K562 (cell line): ENCODE measurements around the gene TP53I3. TPM values are rescaled to one million over a fixed set of nuclear protein-coding genes. Genes with fewer than 3 reads are reported as not detected.
A peak's percentile ranks its signal among the peaks of the same experiment; 100 is the strongest.

Experiments
- BMI1 ChIP-seq: fragments of 150-350 bp; IDR thresholded peaks from 2 replicates; pipeline ENCODE4 v1.6.1; 2014; ENCODE audit warnings: low read length
- C11orf30 ChIP-seq: fragments of 450-650 bp; IDR thresholded peaks from 2 replicates; pipeline ENCODE4 v1.6.1; 2016; ENCODE audit warnings: low read depth, mild to moderate bottlenecking
- EHMT2 ChIP-seq: fragments of 450-650 bp; IDR thresholded peaks from 2 replicates; pipeline ENCODE4 v1.6.1; 2018; ENCODE audit warnings: antibody characterized with exemption
- ETV5 ChIP-seq: sonication (generic); formaldehyde crosslinking; IDR thresholded peaks from 2 replicates; pipeline ENCODE4 v1.4.0; 2020; ENCODE audit warnings: low read depth, mild to moderate bottlenecking, missing genetic modification reagents
- HMGN3 ChIP-seq: IDR thresholded peaks from 2 replicates; pipeline ENCODE4 v1.6.1; 2011; ENCODE audit warnings: borderline replicate concordance, low read depth, mild to moderate bottlenecking, mixed read lengths, low read length; ENCODE audit not compliant: insufficient read length; ENCODE audit errors: extremely low read depth
- JUND ChIP-seq, 2 experiments: IDR thresholded peaks; 2 replicates in 1 of 2; 3 replicates in 1 of 2; pipeline ENCODE4 v1.6.1; 2011; ENCODE audit warnings: borderline replicate concordance in 2 of 2, low read depth in 2 of 2, low read length in 2 of 2, improper control_type of control experiment in 1 of 2, missing biosample characterization in 1 of 2, missing genetic modification characterization in 1 of 2, missing genetic modification reagents in 1 of 2
- MAZ ChIP-seq, 2 experiments: fragments of 450-650 bp in 1 of 2; sonication (generic) in 1 of 2; formaldehyde crosslinking; IDR thresholded peaks in 1 of 2; conservative IDR thresholded peaks in 1 of 2; 2 replicates each; pipeline versions ENCODE4 v1.4.0 to v1.5.0; 2020; ENCODE audit warnings: mild to moderate bottlenecking in 1 of 2, missing genetic modification reagents in 1 of 2
- MYC ChIP-seq, 2 experiments: fragments of 250-450 bp in 1 of 2; sonication (Bioruptor Pico) in 1 of 2; IDR thresholded peaks; 2 replicates each; pipeline versions ENCODE4 v1.5.1 to v1.6.1; 2012 to 2021; ENCODE audit warnings: low read depth in 2 of 2, borderline replicate concordance in 1 of 2, improper control_type of control experiment in 1 of 2, low read length in 1 of 2, mild to moderate bottlenecking in 1 of 2, moderate library complexity in 1 of 2
- NCOA2 ChIP-seq, 2 experiments: fragments of 450-650 bp; IDR thresholded peaks; 2 replicates each; pipeline ENCODE4 v1.6.1; 2018; ENCODE audit warnings: mild to moderate bottlenecking in 2 of 2, moderate library complexity in 1 of 2; ENCODE audit not compliant: partially characterized antibody in 2 of 2
- PCBP1 ChIP-seq: fragments of 200-400 bp; formaldehyde crosslinking; IDR thresholded peaks from 2 replicates; pipeline ENCODE4 v1.6.1; 2018; ENCODE audit warnings: mild to moderate bottlenecking, low read depth, low read length; ENCODE audit not compliant: poor library complexity, severe bottlenecking
- PML ChIP-seq: IDR thresholded peaks from 2 replicates; pipeline ENCODE4 v1.6.1; 2012; ENCODE audit warnings: low read length, inconsistent platforms
- POLR3G ChIP-seq: IDR thresholded peaks from 2 replicates; pipeline ENCODE4 v1.6.1; 2011; ENCODE audit not compliant: insufficient read length, insufficient replicate concordance; ENCODE audit errors: extremely low read depth
- PURB ChIP-seq: sonication (generic); formaldehyde crosslinking; IDR thresholded peaks from 2 replicates; pipeline ENCODE4 v1.9.0; 2021; ENCODE audit warnings: low read depth, mild to moderate bottlenecking, missing genetic modification reagents
- SPI1 ChIP-seq: IDR thresholded peaks from 2 replicates; pipeline ENCODE4 v1.6.1; 2011; ENCODE audit warnings: low read depth, low read length, control low read depth, borderline replicate concordance
- SUPT5H ChIP-seq: fragments of 450-650 bp; IDR thresholded peaks from 2 replicates; pipeline ENCODE4 v1.6.1; 2016
- ZBTB1 ChIP-seq: sonication (generic); formaldehyde crosslinking; IDR thresholded peaks from 2 replicates; pipeline ENCODE4 v1.8.1; 2023; ENCODE audit warnings: missing genetic modification reagents, low read depth, mild to moderate bottlenecking, borderline replicate concordance
- ZNF785 ChIP-seq: fragments of 250-450 bp; sonication (Bioruptor Pico); IDR thresholded peaks from 2 replicates; pipeline ENCODE4 v1.4.0; 2020; ENCODE audit warnings: mild to moderate bottlenecking
- polyA plus RNA-seq, 8 experiments: library from polyadenylated mRNA; depleted of rRNA in 4 of 8; stranded (reverse) in 5 of 8; unstranded in 3 of 8; fragments of >200 nt; fragmentation: Nextera tagmentation in 2 of 8; fragmentation: Illumina TruSeq in 1 of 8; extraction: Ambion mirVana in 2 of 8; extraction: Trizol in 1 of 8; gene quantifications; 2 replicates each; pipeline versions ENCODE4 v1.2.1 to v1.2.3, GENCODE V29; 2011 to 2014; ENCODE audit warnings: inconsistent platforms in 1 of 8, missing spikeins in 1 of 8
- total RNA-seq, 7 experiments: library from RNA; depleted of rRNA in 6 of 7; stranded (reverse); fragments of >200 nt in 6 of 7; fragmentation: Illumina TruSeq in 2 of 7; extraction: Trizol in 2 of 7; gene quantifications; 2 replicates each; pipeline versions ENCODE4 v1.2.1 to v1.2.3, GENCODE V29; 2011 to 2021; ENCODE audit warnings: low replicate concordance in 1 of 7
- TF ChIP-seq, protein P1 (sequence below): fragments of 200-800 bp; sonication (Bioruptor generic); IDR thresholded peaks from 2 replicates; pipeline ENCODE4 v1.6.1; 2016; ENCODE audit warnings: missing genetic modification characterization, missing compliant biosample characterization
- TF ChIP-seq, protein P2 (sequence below): fragments of 450-650 bp; IDR thresholded peaks from 2 replicates; pipeline ENCODE4 v1.6.1; 2016; ENCODE audit warnings: low read depth, mild to moderate bottlenecking, moderate library complexity
- TF ChIP-seq, protein P3 (sequence below): fragments of 450-650 bp; formaldehyde crosslinking; IDR thresholded peaks from 2 replicates; pipeline ENCODE4 v1.4.0; 2020; ENCODE audit warnings: mild to moderate bottlenecking, mixed read lengths

Gene TP53I3
- total and polyA plus RNA-seq, 9 of the 15 experiments (the other 6 are each of a cell fraction or from before 2014, with no cell fraction given): 0.65 to 9.5 (median 5.6) TPM

DNA sequence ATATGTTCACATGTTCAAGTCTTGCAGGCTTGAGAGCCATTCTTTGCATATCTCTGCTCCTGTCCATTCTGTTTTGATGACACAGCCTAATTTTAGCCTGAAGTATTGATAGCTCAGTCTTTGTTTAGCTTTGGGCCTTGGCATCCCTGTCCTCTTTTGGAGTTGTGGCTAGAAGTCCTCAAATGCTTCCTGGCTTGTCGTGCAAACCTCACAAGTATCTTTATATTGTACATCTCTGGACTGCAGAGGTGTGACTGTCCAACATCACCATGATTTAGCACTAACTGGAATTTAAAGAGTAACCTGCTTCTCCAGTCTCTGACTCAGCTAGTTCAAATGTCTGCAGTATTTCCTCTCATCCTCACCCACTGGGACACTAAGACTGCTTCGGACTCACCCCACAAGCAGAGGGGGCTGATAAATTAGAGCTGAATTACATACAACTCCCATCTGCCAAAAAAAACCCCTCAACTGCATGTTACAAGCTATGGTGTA is 26.8 kb upstream of the TP53I3 start (continued):
- TF ChIP-seq C11orf30 (peak; percentile 91), HMGN3 (no peak), PCBP1 (no peak), NCOA2 (IDR thresholded peaks at IDR 0.05; ENCODE audit: partially characterized antibody in 2 of 2) (no peak), PURB (CRISPR knock-in tag) (no peak), MAZ (CRISPR knock-in tag; conservative IDR thresholded peaks at IDR 0.05 in 1 of 2, IDR thresholded peaks at IDR 0.05 in 1 of 2) (no peak), PML (no peak), MYC (IDR thresholded peaks at IDR 0.05; ENCODE audit: low read depth, low read length) (no peak), MYC (CRISPR knock-in tag; IDR thresholded peaks at IDR 0.05; ENCODE audit: borderline replicate concordance, low read depth) (no peak), ETV5 (CRISPR knock-in tag) (no peak), SUPT5H (no peak), POLR3G (no peak), JUND (IDR thresholded peaks at IDR 0.05; ENCODE audit: borderline replicate concordance, low read depth, low read length) (no peak), JUND (tag; IDR thresholded peaks at IDR 0.05; ENCODE audit: borderline replicate concordance, low read depth, low read length) (no peak), EHMT2 (0 out of 2 replicates have a peak, but pooled peaks have one; percentile 18), ZNF785 (CRISPR knock-in tag) (no peak), ZBTB1 (CRISPR knock-in tag) (no peak), SPI1 (no peak), BMI1 (no peak)
- TF ChIP-seq, protein P1, sequence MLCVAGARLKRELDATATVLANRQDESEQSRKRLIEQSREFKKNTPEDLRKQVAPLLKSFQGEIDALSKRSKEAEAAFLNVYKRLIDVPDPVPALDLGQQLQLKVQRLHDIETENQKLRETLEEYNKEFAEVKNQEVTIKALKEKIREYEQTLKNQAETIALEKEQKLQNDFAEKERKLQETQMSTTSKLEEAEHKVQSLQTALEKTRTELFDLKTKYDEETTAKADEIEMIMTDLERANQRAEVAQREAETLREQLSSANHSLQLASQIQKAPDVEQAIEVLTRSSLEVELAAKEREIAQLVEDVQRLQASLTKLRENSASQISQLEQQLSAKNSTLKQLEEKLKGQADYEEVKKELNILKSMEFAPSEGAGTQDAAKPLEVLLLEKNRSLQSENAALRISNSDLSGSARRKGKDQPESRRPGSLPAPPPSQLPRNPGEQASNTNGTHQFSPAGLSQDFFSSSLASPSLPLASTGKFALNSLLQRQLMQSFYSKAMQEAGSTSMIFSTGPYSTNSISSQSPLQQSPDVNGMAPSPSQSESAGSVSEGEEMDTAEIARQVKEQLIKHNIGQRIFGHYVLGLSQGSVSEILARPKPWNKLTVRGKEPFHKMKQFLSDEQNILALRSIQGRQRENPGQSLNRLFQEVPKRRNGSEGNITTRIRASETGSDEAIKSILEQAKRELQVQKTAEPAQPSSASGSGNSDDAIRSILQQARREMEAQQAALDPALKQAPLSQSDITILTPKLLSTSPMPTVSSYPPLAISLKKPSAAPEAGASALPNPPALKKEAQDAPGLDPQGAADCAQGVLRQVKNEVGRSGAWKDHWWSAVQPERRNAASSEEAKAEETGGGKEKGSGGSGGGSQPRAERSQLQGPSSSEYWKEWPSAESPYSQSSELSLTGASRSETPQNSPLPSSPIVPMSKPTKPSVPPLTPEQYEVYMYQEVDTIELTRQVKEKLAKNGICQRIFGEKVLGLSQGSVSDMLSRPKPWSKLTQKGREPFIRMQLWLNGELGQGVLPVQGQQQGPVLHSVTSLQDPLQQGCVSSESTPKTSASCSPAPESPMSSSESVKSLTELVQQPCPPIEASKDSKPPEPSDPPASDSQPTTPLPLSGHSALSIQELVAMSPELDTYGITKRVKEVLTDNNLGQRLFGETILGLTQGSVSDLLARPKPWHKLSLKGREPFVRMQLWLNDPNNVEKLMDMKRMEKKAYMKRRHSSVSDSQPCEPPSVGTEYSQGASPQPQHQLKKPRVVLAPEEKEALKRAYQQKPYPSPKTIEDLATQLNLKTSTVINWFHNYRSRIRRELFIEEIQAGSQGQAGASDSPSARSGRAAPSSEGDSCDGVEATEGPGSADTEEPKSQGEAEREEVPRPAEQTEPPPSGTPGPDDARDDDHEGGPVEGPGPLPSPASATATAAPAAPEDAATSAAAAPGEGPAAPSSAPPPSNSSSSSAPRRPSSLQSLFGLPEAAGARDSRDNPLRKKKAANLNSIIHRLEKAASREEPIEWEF (CRISPR knock-in tag): no peak
- TF ChIP-seq, protein P2, sequence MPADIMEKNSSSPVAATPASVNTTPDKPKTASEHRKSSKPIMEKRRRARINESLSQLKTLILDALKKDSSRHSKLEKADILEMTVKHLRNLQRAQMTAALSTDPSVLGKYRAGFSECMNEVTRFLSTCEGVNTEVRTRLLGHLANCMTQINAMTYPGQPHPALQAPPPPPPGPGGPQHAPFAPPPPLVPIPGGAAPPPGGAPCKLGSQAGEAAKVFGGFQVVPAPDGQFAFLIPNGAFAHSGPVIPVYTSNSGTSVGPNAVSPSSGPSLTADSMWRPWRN: no peak
- TF ChIP-seq, protein P3, sequence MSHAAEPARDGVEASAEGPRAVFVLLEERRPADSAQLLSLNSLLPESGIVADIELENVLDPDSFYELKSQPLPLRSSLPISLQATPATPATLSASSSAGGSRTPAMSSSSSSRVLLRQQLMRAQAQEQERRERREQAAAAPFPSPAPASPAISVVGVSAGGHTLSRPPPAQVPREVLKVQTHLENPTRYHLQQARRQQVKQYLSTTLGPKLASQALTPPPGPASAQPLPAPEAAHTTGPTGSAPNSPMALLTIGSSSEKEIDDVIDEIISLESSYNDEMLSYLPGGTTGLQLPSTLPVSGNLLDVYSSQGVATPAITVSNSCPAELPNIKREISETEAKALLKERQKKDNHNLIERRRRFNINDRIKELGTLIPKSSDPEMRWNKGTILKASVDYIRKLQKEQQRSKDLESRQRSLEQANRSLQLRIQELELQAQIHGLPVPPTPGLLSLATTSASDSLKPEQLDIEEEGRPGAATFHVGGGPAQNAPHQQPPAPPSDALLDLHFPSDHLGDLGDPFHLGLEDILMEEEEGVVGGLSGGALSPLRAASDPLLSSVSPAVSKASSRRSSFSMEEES (CRISPR knock-in tag): no peak
